Skeletal muscle tissue (tissue), 4 donors: ENCODE results near the gene PCYT1A. TPM values are rescaled to one million over a fixed set of nuclear protein-coding genes. Genes with fewer than 3 reads are reported as not detected.
A peak's percentile ranks its signal among the peaks of the same experiment; 100 is the strongest.

Experiments
- H3K27ac ChIP-seq: one replicate; pipeline ENCODE4 v1.7.0; 2013; ENCODE audit warnings: mild to moderate bottlenecking, low read depth, low read length, inconsistent platforms
- H3K27me3 ChIP-seq, 3 donors: one replicate each; pipeline ENCODE4 v1.7.0; 2013; ENCODE audit warnings: low read length in 3 of 3; ENCODE audit not compliant: control insufficient read depth in 3 of 3, insufficient read depth in 3 of 3
- H3K36me3 ChIP-seq, 3 donors: one replicate each; pipeline ENCODE4 v1.7.0; 2013; ENCODE audit warnings: low read length in 3 of 3; ENCODE audit not compliant: control insufficient read depth in 3 of 3, insufficient read depth in 3 of 3
- H3K4me1 ChIP-seq, 3 donors: one replicate each; pipeline ENCODE4 v1.7.0; 2013; ENCODE audit warnings: low read length in 3 of 3, mild to moderate bottlenecking in 3 of 3; ENCODE audit not compliant: control insufficient read depth in 3 of 3, insufficient read depth in 3 of 3
- H3K4me3 ChIP-seq, 3 donors: one replicate each; pipeline ENCODE4 v1.7.0; 2013; ENCODE audit warnings: low read length in 3 of 3
- H3K9ac ChIP-seq, 3 donors: one replicate each; pipeline ENCODE4 v1.7.0; 2013; ENCODE audit warnings: low read length in 3 of 3, mild to moderate bottlenecking in 3 of 3, moderate library complexity in 2 of 3, low read depth in 1 of 3
- H3K9me3 ChIP-seq, 3 donors: one replicate each; pipeline ENCODE4 v1.7.0; 2013; ENCODE audit warnings: low read length in 3 of 3; ENCODE audit not compliant: control insufficient read depth in 3 of 3
- total RNA-seq: library from RNA; depleted of rRNA; stranded (reverse); fragments of >200 nt; gene quantifications from one replicate; pipeline ENCODE4 v1.2.3, GENCODE V29; 2014
- donor health status: Osteomylitis.

Gene PCYT1A
- total RNA-seq, 1 donor from 2014 or later: 35.0 TPM

DNA sequence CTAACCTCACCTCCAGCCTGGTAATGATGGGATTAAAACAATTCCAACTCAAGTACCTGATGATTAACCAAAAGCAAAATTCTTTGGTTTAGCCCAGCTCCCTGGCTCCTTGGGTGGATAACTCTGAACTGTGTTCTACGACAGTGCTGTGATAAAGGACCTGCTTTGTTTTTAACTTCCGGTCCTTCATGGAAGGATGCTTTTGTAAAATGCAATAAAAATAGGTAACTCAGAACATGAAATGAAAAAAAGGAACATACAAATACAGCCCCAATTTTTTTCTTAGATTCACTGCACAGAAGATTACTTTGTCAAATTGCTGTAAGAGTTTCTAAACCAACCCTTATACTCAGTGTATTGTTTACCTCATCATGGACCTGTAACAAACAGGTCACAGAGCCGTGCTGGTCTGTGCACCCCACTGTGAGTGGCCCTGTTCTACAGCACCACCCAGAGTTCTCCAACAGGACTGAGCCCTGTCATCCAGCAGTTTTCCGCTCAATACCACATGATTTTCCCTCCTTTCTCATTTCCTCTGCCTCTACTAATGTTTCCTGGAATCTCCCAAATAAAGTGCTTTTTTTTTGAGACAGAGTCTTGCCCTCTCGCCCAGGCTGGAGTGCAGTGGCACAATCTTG lies 4.9 kb upstream of the PCYT1A start:
- no peak overlapping the region for H3K4me3 ChIP-seq
- no peaks in the 10 kb centered on the region for H3K27me3 ChIP-seq
- peaks cover 0 to 1% (median 0%) of the 10 kb centered on the region in 3 donors for H3K4me1 ChIP-seq
- no peak overlapping the region for H3K27ac ChIP-seq
- no peaks in the 10 kb centered on the region for H3K9me3 ChIP-seq
- no peak overlapping the region for H3K9ac ChIP-seq
- H3K36me3 ChIP-seq: peaks cover 0 to under 1% (median 0%) of the 10 kb centered on the region in 3 donors

GRCh38 chr3:196288141-196288460 lies 575 bp upstream of the PCYT1A start:
- H3K9me3 ChIP-seq: no peaks in the 10 kb centered on the region
- H3K4me1 ChIP-seq: peaks cover 22 to 38% (median 27%) of the 10 kb centered on the region in 3 donors
- H3K9ac ChIP-seq: peak overlapping the region; percentile 92 to 99 (median 98)
- peak overlapping the region; percentile 95 for H3K27ac ChIP-seq
- peak overlapping the region; percentile 92 to 100 (median 100) for H3K4me3 ChIP-seq
- no peaks in the 10 kb centered on the region for H3K27me3 ChIP-seq
- H3K36me3 ChIP-seq: peaks cover 0 to 3% (median 0%) of the 10 kb centered on the region in 3 donors

- Histone ChIP-seq H3K9me3 (no peaks in the 10 kb centered on the region), H3K4me3 (peak overlapping the region; percentile 92 to 100 (median 100)), H3K36me3 (peaks cover 0 to 3% (median 0%) of the 10 kb centered on the region in 3 donors), H3K27ac (peak overlapping the region; percentile 95), H3K9ac (peak overlapping the region; percentile 92 to 99 (median 98)), H3K27me3 (no peaks in the 10 kb centered on the region), H3K4me1 (peaks cover 28 to 45% (median 33%) of the 10 kb centered on the region in 3 donors)
Measured at GRCh38 chr3:196287090-196287439, 461 bp downstream of the PCYT1A start.

GRCh38 chr3:196284396-196284795 lies 3.1 kb downstream of the PCYT1A start:
- Histone ChIP-seq H3K27ac (peak overlapping the region; percentile 12), H3K36me3 (peaks cover 0 to 3% (median 0%) of the 10 kb centered on the region in 3 donors), H3K4me3 (no peak overlapping the region), H3K27me3 (no peaks in the 10 kb centered on the region), H3K9me3 (no peaks in the 10 kb centered on the region), H3K9ac (peak overlapping the region in 1 of 3 donors; percentile 33), H3K4me1 (peaks cover 43 to 67% (median 53%) of the 10 kb centered on the region in 3 donors)

DNA sequence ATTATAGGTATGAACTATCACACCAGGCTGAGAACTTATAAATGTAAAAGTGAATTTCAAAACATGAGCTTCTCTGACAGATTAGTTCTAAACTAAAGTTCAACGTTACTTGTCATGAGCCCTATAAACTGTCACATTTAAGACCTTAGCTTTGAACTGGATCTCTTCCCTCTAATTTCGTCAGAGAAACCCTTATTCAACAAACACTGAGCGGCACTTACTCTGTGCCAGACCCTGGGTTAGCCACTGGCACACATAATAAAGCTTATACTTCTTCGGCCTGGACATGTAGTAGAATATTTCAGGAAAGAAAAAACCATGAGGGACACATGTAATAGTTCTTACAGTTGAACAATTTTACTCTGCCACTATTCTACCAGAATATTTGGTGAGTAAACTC lies 5.6 kb downstream of the PCYT1A start:
- H3K36me3 ChIP-seq: no peaks in the 10 kb centered on the region
- peaks cover 53 to 70% (median 57%) of the 10 kb centered on the region in 3 donors for H3K4me1 ChIP-seq
- no peaks in the 10 kb centered on the region for H3K27me3 ChIP-seq
- peak overlapping the region; percentile 89 for H3K27ac ChIP-seq
- H3K9me3 ChIP-seq: no peaks in the 10 kb centered on the region
- no peak overlapping the region for H3K4me3 ChIP-seq
- H3K9ac ChIP-seq: peak overlapping the region in 2 of 3 donors; percentile 32 to 47

DNA sequence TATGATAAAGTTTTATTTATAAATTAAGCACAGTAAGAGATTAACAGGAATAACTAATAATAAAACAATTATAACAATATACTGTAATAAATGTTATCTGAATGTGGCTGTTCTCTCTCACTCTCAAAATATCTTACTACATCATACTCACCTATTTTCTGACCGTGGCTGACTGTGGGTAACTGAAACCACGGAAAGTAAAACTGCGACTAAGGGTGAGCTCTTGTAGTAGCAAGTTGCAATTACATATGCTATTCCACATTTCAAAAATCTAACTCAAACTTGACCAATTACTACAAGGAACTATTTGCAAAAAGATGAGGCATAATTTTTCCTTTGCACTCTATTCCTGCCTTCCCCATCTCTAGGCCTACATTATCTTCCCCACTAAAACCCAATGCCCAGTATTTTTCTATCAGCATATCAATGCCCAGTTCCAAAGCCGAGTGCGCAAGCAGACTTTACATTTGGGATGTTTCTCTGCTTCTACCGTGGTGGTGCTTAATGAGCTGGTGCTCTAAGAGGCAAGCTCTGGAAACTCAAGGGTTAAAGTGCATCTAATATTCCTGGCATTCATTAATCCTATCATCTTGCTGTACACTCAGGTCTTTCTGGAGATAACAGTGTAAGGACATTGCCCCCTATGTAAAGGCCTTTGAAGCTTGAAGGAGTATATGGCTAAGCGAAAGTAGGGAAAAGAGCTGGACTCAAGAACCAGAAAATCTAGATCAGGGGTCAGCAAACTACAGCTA lies 6.7 kb downstream of the PCYT1A start:
- Histone ChIP-seq H3K27ac (peak overlapping the region; percentile 89), H3K4me3 (peak overlapping the region in 1 of 3 donors; percentile 6)

DNA sequence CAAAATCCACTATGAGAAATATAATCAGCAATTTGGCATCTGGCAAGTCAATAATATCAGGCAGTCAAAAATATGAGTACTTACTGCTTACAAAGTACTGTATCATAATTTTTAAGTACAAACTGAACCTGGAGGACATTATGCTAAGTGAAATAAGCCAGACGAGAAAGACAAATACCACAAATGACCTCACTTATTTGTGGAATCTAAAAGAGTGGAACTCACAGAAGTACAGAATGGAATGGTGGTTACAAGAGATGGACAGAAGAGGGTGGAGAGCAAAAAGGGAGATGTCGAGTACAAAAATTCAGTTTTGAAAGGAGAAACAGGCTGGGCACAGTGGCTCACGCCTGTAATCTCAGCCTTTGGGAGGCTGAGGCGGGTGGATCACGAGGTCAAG lies 12.4 kb downstream of the PCYT1A start:
- Histone ChIP-seq H3K9me3 (no peaks in the 10 kb centered on the region), H3K4me1 (peaks cover 17 to 38% (median 32%) of the 10 kb centered on the region in 3 donors), H3K27ac (no peak overlapping the region)

More for the DNA sequence above, 6.7 kb downstream of the PCYT1A start:
- H3K4me1 ChIP-seq: peaks cover 46 to 59% (median 50%) of the 10 kb centered on the region in 3 donors
- H3K9ac ChIP-seq: peak overlapping the region in 2 of 3 donors; percentile 17 to 45
- H3K9me3 ChIP-seq: no peaks in the 10 kb centered on the region
- no peaks in the 10 kb centered on the region for H3K27me3 ChIP-seq
- no peaks in the 10 kb centered on the region for H3K36me3 ChIP-seq

GRCh38 chr3:196274585-196274984 lies 12.9 kb downstream of the PCYT1A start:
- H3K27ac ChIP-seq: no peak overlapping the region
- no peak overlapping the region for H3K9ac ChIP-seq
- H3K9me3 ChIP-seq: no peaks in the 10 kb centered on the region
- H3K36me3 ChIP-seq: peaks cover 6 to 11% (median 7%) of the 10 kb centered on the region in 3 donors
- H3K4me1 ChIP-seq: peaks cover 14 to 34% (median 28%) of the 10 kb centered on the region in 3 donors
- H3K4me3 ChIP-seq: no peak overlapping the region
- H3K27me3 ChIP-seq: no peaks in the 10 kb centered on the region

More for the DNA sequence above, 12.4 kb downstream of the PCYT1A start:
- H3K4me3 ChIP-seq: no peak overlapping the region
- H3K36me3 ChIP-seq: peaks cover 2 to 9% (median 5%) of the 10 kb centered on the region in 3 donors
- no peaks in the 10 kb centered on the region for H3K27me3 ChIP-seq
- no peak overlapping the region for H3K9ac ChIP-seq

DNA sequence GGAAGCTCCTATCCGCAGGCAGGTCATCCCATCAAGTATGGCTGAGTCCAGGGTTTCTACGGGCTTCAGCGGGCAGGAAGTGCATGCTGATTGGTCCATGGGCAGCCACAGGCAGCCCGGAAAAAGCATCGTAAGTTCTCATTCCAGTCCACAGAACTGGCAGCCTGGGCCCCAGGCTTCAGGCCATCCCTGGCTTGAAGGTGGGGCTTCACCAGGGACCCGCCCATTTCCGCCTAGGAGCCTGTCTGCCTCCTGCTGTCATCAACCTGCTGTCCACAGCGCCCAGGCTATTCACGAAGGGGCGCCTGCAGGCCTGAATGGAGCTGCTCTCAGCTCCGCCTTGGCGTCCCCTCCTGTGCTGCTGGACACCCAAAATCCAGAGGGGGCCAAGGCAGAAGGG lies 13.9 kb downstream of the PCYT1A start:
- Histone ChIP-seq H3K4me3 (no peak overlapping the region), H3K4me1 (peaks cover 8 to 25% (median 19%) of the 10 kb centered on the region in 3 donors), H3K9me3 (no peaks in the 10 kb centered on the region), H3K27ac (peak overlapping the region; percentile 13), H3K9ac (peak overlapping the region in 1 of 3 donors; percentile 40), H3K27me3 (no peaks in the 10 kb centered on the region), H3K36me3 (peaks cover 6 to 11% (median 9%) of the 10 kb centered on the region in 3 donors)

DNA sequence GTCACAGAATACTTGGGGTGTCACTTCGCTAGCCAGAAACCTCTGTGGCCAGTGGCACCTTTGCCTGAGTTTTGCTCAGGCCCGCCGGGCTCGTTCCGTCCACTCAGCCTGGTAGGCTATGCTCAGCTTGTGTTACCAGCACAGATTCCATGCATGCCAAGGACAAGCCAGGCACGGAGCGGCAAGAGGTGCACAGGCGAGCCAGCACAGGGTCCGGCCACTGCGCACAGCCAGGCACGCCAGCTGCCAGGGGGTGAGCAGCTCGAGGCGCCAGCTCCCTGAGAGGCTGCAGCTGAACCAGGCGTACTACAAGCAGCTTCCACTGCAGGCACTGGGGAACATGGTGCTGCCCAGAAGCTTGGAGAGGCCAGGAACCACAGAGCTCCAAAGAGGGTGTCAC lies 14.7 kb downstream of the PCYT1A start:
- Histone ChIP-seq H3K36me3 (peaks cover 9 to 15% (median 10%) of the 10 kb centered on the region in 3 donors), H3K4me1 (peaks cover 8 to 23% (median 16%) of the 10 kb centered on the region in 3 donors), H3K4me3 (peak overlapping the region; percentile 4 to 35 (median 29)), H3K9ac (peak overlapping the region in 1 of 3 donors; percentile 40), H3K27me3 (no peaks in the 10 kb centered on the region), H3K9me3 (no peaks in the 10 kb centered on the region), H3K27ac (peak overlapping the region; percentile 23)
